Endothelial cell of umbilical vein (primary cell): ENCODE data around the gene FLT3. TPM values are rescaled to one million over a fixed set of nuclear protein-coding genes. Genes with fewer than 3 reads are reported as not detected.

Experiments
- BruUV-seq: library from RNA; stranded (reverse); fragments of 400-500 nt; replicated peaks from 2 replicates; lab custom pipeline; 2021; lab: Mats Ljungman, UMichigan
- CTCF ChIA-PET: fragments of 300-600, 350-600 bp; sonication (Branson Sonifier 250); formaldehyde crosslinking; loops from one replicate; lab custom pipeline; 2021; ENCODE audit warnings: antibody characterized with exemption, inconsistent platforms; lab: Charles Lee
- POLR2A ChIA-PET: fragments of 300-600, 350-600 bp; sonication (Branson Sonifier 250); formaldehyde crosslinking; loops from one replicate; lab custom pipeline; 2021; ENCODE audit warnings: antibody characterized with exemption, inconsistent platforms; lab: Charles Lee
- DNase-seq: peaks from one replicate; pipeline ENCODE4 v3.0.0-alpha.2; 2011; ENCODE audit warnings: low read depth, low spot score
- FAIRE-seq: peaks from 2 replicates; lab custom pipeline; 2011; peaks lifted over from hg19 to GRCh38; lab: Jason Lieb, UNC
- H2AFZ ChIP-seq: 2 replicates; pipeline ENCODE4 v1.6.0; 2012; ENCODE audit warnings: low read depth, low read length, control low read depth, inconsistent platforms
- H3K27ac ChIP-seq: 2 replicates; pipeline ENCODE4 v1.5.1; 2011; ENCODE audit warnings: low read depth, mild to moderate bottlenecking, control low read depth, low read length, moderate library complexity; ENCODE audit not compliant: insufficient read depth
- H3K27me3 ChIP-seq, 2 experiments: 2 replicates each; pipeline versions ENCODE4 v1.6.0 to v1.6.1; 2011; ENCODE audit warnings: low read length in 2 of 2, mixed read lengths in 1 of 2; ENCODE audit not compliant: control insufficient read depth in 2 of 2, insufficient read depth in 2 of 2
- H3K36me3 ChIP-seq, 2 experiments: 2 replicates in 1 of 2; 3 replicates in 1 of 2; pipeline ENCODE4 v1.5.1; 2011; ENCODE audit warnings: low read length in 2 of 2, mild to moderate bottlenecking in 1 of 2, moderate library complexity in 1 of 2; ENCODE audit not compliant: control insufficient read depth in 2 of 2, insufficient read depth in 2 of 2; ENCODE audit errors: extremely low read depth in 1 of 2
- H3K4me1 ChIP-seq: 3 replicates; pipeline ENCODE4 v1.5.1; 2011; ENCODE audit warnings: mild to moderate bottlenecking, low read length; ENCODE audit not compliant: control insufficient read depth, insufficient read depth; ENCODE audit errors: extremely low read depth
- H3K4me2 ChIP-seq: 2 replicates; pipeline ENCODE4 v1.6.1; 2011; ENCODE audit warnings: low read length, control low read depth, mixed read lengths; ENCODE audit not compliant: insufficient read depth
- H3K4me3 ChIP-seq, 3 experiments: fragments of 200-600 bp in 1 of 3; sonication (generic), shearing (Covaris generic) in 1 of 3; replicated peaks in 1 of 3; 2 replicates each; pipeline ENCODE4 v1.5.1; 2011 to 2016; ENCODE audit warnings: control low read depth in 3 of 3, low read length in 3 of 3, mild to moderate bottlenecking in 2 of 3, inconsistent platforms in 1 of 3, low read depth in 1 of 3, moderate library complexity in 1 of 3; ENCODE audit not compliant: insufficient read depth in 1 of 3
- H3K79me2 ChIP-seq: 2 replicates; pipeline ENCODE4 v1.6.0; 2012; ENCODE audit warnings: low read length, inconsistent platforms; ENCODE audit not compliant: control insufficient read depth, insufficient read depth
- H3K9ac ChIP-seq: replicated peaks from 2 replicates; pipeline ENCODE3; 2011; ENCODE audit warnings: low read length, control low read depth; ENCODE audit not compliant: insufficient read depth; ENCODE audit errors: extremely low read depth
- H3K9me1 ChIP-seq: replicated peaks from 3 replicates; pipeline ENCODE4 v1.6.0; 2011; ENCODE audit warnings: mild to moderate bottlenecking, low read length; ENCODE audit not compliant: control insufficient read depth, insufficient read depth; ENCODE audit errors: extremely low read depth
- H3K9me3 ChIP-seq: replicated peaks from 2 replicates; pipeline ENCODE4 v1.5.1; 2012; ENCODE audit warnings: low read length, inconsistent platforms; ENCODE audit not compliant: control insufficient read depth, insufficient read depth
- H4K20me1 ChIP-seq: replicated peaks from 2 replicates; pipeline ENCODE3; 2011; ENCODE audit warnings: mild to moderate bottlenecking, low read length; ENCODE audit not compliant: control insufficient read depth, insufficient read depth; ENCODE audit errors: extremely low read depth
- CTCF ChIP-seq, 2 donors: IDR thresholded peaks; 1 replicate in 1 of 2; 2 replicates in 1 of 2; pipeline ENCODE4 v1.5.1; 2011; ENCODE audit warnings: low read length in 2 of 2, mild to moderate bottlenecking in 2 of 2, moderate library complexity in 2 of 2, control low read depth in 1 of 2, inconsistent platforms in 1 of 2, low read depth in 1 of 2; ENCODE audit not compliant: insufficient read depth in 1 of 2; ENCODE audit errors: extremely low read depth in 1 of 2
- EZH2 ChIP-seq: IDR thresholded peaks from 2 replicates; pipeline ENCODE4 v1.6.1; 2012; ENCODE audit warnings: borderline replicate concordance, low read depth, mild to moderate bottlenecking, moderate library complexity, low read length, inconsistent platforms; ENCODE audit not compliant: severe bottlenecking
- FOS ChIP-seq: IDR thresholded peaks from 2 replicates; pipeline ENCODE4 v1.6.1; 2011; ENCODE audit warnings: mild to moderate bottlenecking, low read length, moderate library complexity, borderline replicate concordance; ENCODE audit not compliant: insufficient read depth
- GATA2 ChIP-seq: IDR thresholded peaks from 2 replicates; pipeline ENCODE4 v1.7.0; 2011; ENCODE audit warnings: low read depth, mild to moderate bottlenecking, moderate library complexity, mixed read lengths, low read length; ENCODE audit not compliant: insufficient read length, insufficient read depth
- JUN ChIP-seq: IDR thresholded peaks from 2 replicates; pipeline ENCODE4 v1.6.1; 2011; ENCODE audit warnings: borderline replicate concordance, low read depth; ENCODE audit not compliant: insufficient read length, insufficient read depth
- MAX ChIP-seq: IDR thresholded peaks from 2 replicates; pipeline ENCODE4 v1.6.1; 2011; ENCODE audit not compliant: insufficient read depth, insufficient read length
- MYC ChIP-seq: IDR thresholded peaks from one replicate; pipeline ENCODE4 v1.6.1; 2011; ENCODE audit warnings: mild to moderate bottlenecking, low read depth, low read length
- POLR2A ChIP-seq: IDR thresholded peaks from 2 replicates; pipeline ENCODE4 v1.6.1; 2012; ENCODE audit warnings: low read depth, mild to moderate bottlenecking, control low read depth, low read length
- POLR2AphosphoS5 ChIP-seq: IDR thresholded peaks from 2 replicates; pipeline ENCODE4 v1.6.1; 2012; ENCODE audit warnings: low read depth, mild to moderate bottlenecking, control low read depth, low read length, moderate library complexity; ENCODE audit not compliant: insufficient read depth
- dilution Hi-C: fragments of 300-500 bp; cut with MboI; formaldehyde crosslinking; loops from one replicate; pipeline ENCODE4 v1.15.0; 2019; ENCODE audit warnings: low sequenced_read_pairs; ENCODE audit not compliant: extremely low pct_ligation_motif_present
- intact Hi-C: fragments of 100-400 bp; cut with micrococcal nuclease; formaldehyde crosslinking; loops from one replicate; pipeline ENCODE4 v1.10.0; 2022
- polyA plus RNA-seq, 4 experiments: library from polyadenylated mRNA; depleted of rRNA in 3 of 4; stranded (reverse) in 3 of 4; unstranded in 1 of 4; fragments of >200 nt; gene quantifications; 2 replicates each; pipeline versions ENCODE4 v1.2.1 to v1.2.3, GENCODE V29; 2011 to 2012; ENCODE audit warnings: missing spikeins in 1 of 4
- total RNA-seq: library from RNA; stranded (reverse); gene quantifications from 2 replicates; pipeline ENCODE4 v1.2.3, GENCODE V29; 2021

The FLT3 gene
- total and polyA plus RNA-seq, 2 donors (not counting 3 experiments of a cell fraction or from before 2014, with no cell fraction given), result 0.03 TPM; not detected in 1

- ChIA-PET CTCF (no interaction called here), POLR2A (no interaction called here)
- Histone ChIP-seq H3K9me3 (no peaks in the 10 kb centered on the region), H3K36me3 (no peaks in the 10 kb centered on the region), H3K79me2 (no peaks in the 10 kb centered on the region), H3K4me3 (no peak overlapping the region), H2AFZ (no peak overlapping the region), H4K20me1 (no peaks in the 10 kb centered on the region), H3K9ac (no peak overlapping the region), H3K27me3 (peaks cover 7 to 9% of the 10 kb centered on the region in 2 experiments), H3K4me2 (no peak overlapping the region), H3K4me1 (no peaks in the 10 kb centered on the region), H3K27ac (no peak overlapping the region), H3K9me1 (no peaks in the 10 kb centered on the region)
- intact Hi-C loops, result no loop called here
- FAIRE-seq, result no peak
- no TSS peak for BruUV-seq
- dilution Hi-C loops, result no loop called here
- TF ChIP-seq MYC (no peak), POLR2A (no peak), EZH2 (no peak), MAX (no peak), POLR2AphosphoS5 (no peak), JUN (no peak), FOS (no peak), CTCF (IDR thresholded peaks at IDR 0.05; ENCODE audit: extremely low read depth in 1 of 2, insufficient read depth in 1 of 2, low read depth in 1 of 2, low read length in 2 of 2) (no peak), GATA2 (no peak)
- DNase-seq, result no peak
Observed at GRCh38 chr13:28043224-28043623, 57.2 kb downstream of the FLT3 start.
